BLaER1 treated with 17β-estradiol and CSF1 and Interleukin-3, amounts not matched to agents 10 nM and 100 nM (cell line): Measurements from ENCODE around the gene CYB5RL.
"Not testable (repeated sequence)": the region's sequence is repeated elsewhere in the genome, so short reads cannot be mapped to it uniquely, and the experiment has no call there.

Experiments
- H3K27ac ChIP-seq, 11 experiments: shearing (Covaris generic); formaldehyde crosslinking; 2 replicates each; pipeline ENCODE4 v1.8.1; 2022
- H3K27me3 ChIP-seq, 11 experiments: shearing (Covaris generic); formaldehyde crosslinking; 2 replicates each; pipeline ENCODE4 v1.8.1; 2022
- H3K36me3 ChIP-seq, 11 experiments: shearing (Covaris generic); formaldehyde crosslinking; 2 replicates each; pipeline ENCODE4 v1.8.1; 2022
- H3K4me1 ChIP-seq, 10 experiments: shearing (Covaris generic); formaldehyde crosslinking; 2 replicates each; pipeline ENCODE4 v1.8.1; 2022
- H3K4me2 ChIP-seq, 11 experiments: shearing (Covaris generic); formaldehyde crosslinking; 2 replicates each; pipeline ENCODE4 v1.8.1; 2022
- H3K4me3 ChIP-seq, 10 experiments: shearing (Covaris generic); formaldehyde crosslinking; 2 replicates each; pipeline ENCODE4 v1.8.1; 2022
- H3K9ac ChIP-seq, 11 experiments: shearing (Covaris generic); formaldehyde crosslinking; 2 replicates each; pipeline ENCODE4 v1.8.1; 2022
- H3K9me3 ChIP-seq, 11 experiments: shearing (Covaris generic); formaldehyde crosslinking; replicated peaks in 1 of 11; 2 replicates each; pipeline ENCODE4 v1.8.1; 2022
- H4K20me1 ChIP-seq, 11 experiments: shearing (Covaris generic); formaldehyde crosslinking; 2 replicates each; pipeline ENCODE4 v1.8.1; 2022
- Cebpa-rat ChIP-seq, 11 experiments: shearing (Covaris generic); IDR thresholded peaks; 2 replicates each; pipeline ENCODE4 v1.8.1; 2022

Gene CYB5RL

GRCh38 chr1:54240741-54241335 is 41.0 kb upstream of the CYB5RL start:
- H3K4me3 ChIP-seq, result no peak overlapping the region
- no peaks in the 10 kb centered on the region for H3K9me3 ChIP-seq
- no peak for TF ChIP-seq Cebpa-rat (IDR thresholded peaks at IDR 0.05)
- H3K4me1 ChIP-seq, result peaks cover 9 to 52% (median 28%) of the 10 kb centered on the region in 10 experiments
- peak overlapping the region in 5 of 11 experiments; percentile 19 to 58 (median 54); a peak in 5 of 22 replicates for H3K27ac ChIP-seq
- H3K9ac ChIP-seq, result no peak overlapping the region
- no peaks in the 10 kb centered on the region for H3K27me3 ChIP-seq
- peaks cover 28 to 94% (median 87%) of the 10 kb centered on the region in 11 experiments for H3K36me3 ChIP-seq
- H4K20me1 ChIP-seq, result peaks cover 0 to 14% (median 0%) of the 10 kb centered on the region in 11 experiments; a peak in 2 of 22 replicates
- H3K4me2 ChIP-seq, result no peak overlapping the region; a peak in 1 of 22 replicates

- Histone ChIP-seq H3K4me2 (peak overlapping the region in 5 of 11 experiments; percentile 2 to 74 (median 72); a peak in 9 of 22 replicates), H4K20me1 (peaks cover 0 to 1% (median 0%) of the 10 kb centered on the region in 11 experiments; a peak in 3 of 22 replicates), H3K27me3 (no peaks in the 10 kb centered on the region), H3K9ac (peak overlapping the region in 2 of 11 experiments; percentile 43 to 58; a peak in 3 of 22 replicates), H3K36me3 (peaks cover 28 to 84% (median 76%) of the 10 kb centered on the region in 11 experiments), H3K9me3 (no peaks in the 10 kb centered on the region), H3K27ac (peak overlapping the region in 8 of 11 experiments; percentile 25 to 85 (median 65); a peak in 12 of 22 replicates), H3K4me1 (peaks cover 19 to 64% (median 37%) of the 10 kb centered on the region in 10 experiments), H3K4me3 (no peak overlapping the region)
- no peak for TF ChIP-seq Cebpa-rat (IDR thresholded peaks at IDR 0.05)
These were observed 39.8 kb upstream of the CYB5RL start for GRCh38 chr1:54239631-54240031.

GRCh38 chr1:54239035-54239383 is 39.2 kb upstream of the CYB5RL start:
- no peaks in the 10 kb centered on the region for H3K27me3 ChIP-seq
- peak overlapping the region in 7 of 11 experiments; percentile 46 to 74 (median 65); a peak in 10 of 22 replicates for H3K4me2 ChIP-seq
- peak overlapping the region in 8 of 11 experiments; percentile 25 to 85 (median 65); a peak in 13 of 22 replicates for H3K27ac ChIP-seq
- H3K9me3 ChIP-seq, result no peaks in the 10 kb centered on the region
- H3K4me3 ChIP-seq, result no peak overlapping the region
- peaks cover 28 to 79% (median 72%) of the 10 kb centered on the region in 11 experiments for H3K36me3 ChIP-seq
- H3K4me1 ChIP-seq, result peaks cover 23 to 69% (median 42%) of the 10 kb centered on the region in 10 experiments
- H4K20me1 ChIP-seq, result no peaks in the 10 kb centered on the region; a peak in 2 of 22 replicates
- H3K9ac ChIP-seq, result peak overlapping the region in 6 of 11 experiments; percentile 31 to 58 (median 50); a peak in 8 of 22 replicates
- TF ChIP-seq Cebpa-rat (IDR thresholded peaks at IDR 0.05), result no peak

- Histone ChIP-seq H4K20me1 (no peaks in the 10 kb centered on the region; a peak in 2 of 22 replicates), H3K36me3 (peaks cover 28 to 73% (median 68%) of the 10 kb centered on the region in 11 experiments)
- peak in 7 of 11 experiments; percentile 19 to 82 (median 60); a peak in 10 of 22 replicates for TF ChIP-seq Cebpa-rat (IDR thresholded peaks at IDR 0.05)
These were observed 38.7 kb upstream of the CYB5RL start for GRCh38 chr1:54238353-54239034.

GRCh38 chr1:54237586-54237985 is 37.8 kb upstream of the CYB5RL start:
- no peak overlapping the region for H3K4me3 ChIP-seq
- TF ChIP-seq Cebpa-rat (IDR thresholded peaks at IDR 0.05), result no peak
- H3K9me3 ChIP-seq, result peaks cover 0 to 8% (median 0%) of the 10 kb centered on the region in 11 experiments; a peak in 5 of 22 replicates
- H3K27me3 ChIP-seq, result no peaks in the 10 kb centered on the region
- peaks cover 23 to 64% (median 59%) of the 10 kb centered on the region in 11 experiments for H3K36me3 ChIP-seq
- peak overlapping the region in 1 of 11 experiments; percentile 16; a peak in 1 of 22 replicates for H3K9ac ChIP-seq
- peak overlapping the region in 4 of 11 experiments; percentile 51 to 74 (median 72); a peak in 6 of 22 replicates for H3K4me2 ChIP-seq
- peak overlapping the region in 7 of 11 experiments; percentile 54 to 85 (median 66); a peak in 12 of 22 replicates for H3K27ac ChIP-seq
- peaks cover 23 to 68% (median 42%) of the 10 kb centered on the region in 10 experiments for H3K4me1 ChIP-seq
- H4K20me1 ChIP-seq, result no peaks in the 10 kb centered on the region; a peak in 2 of 22 replicates

More at GRCh38 chr1:54238353-54239034, 38.7 kb upstream of the CYB5RL start:
- Histone ChIP-seq H3K27me3 (no peaks in the 10 kb centered on the region), H3K4me3 (no peak overlapping the region), H3K9me3 (no peaks in the 10 kb centered on the region), H3K9ac (peak overlapping the region in 6 of 11 experiments; percentile 31 to 58 (median 50); a peak in 8 of 22 replicates), H3K4me1 (peaks cover 23 to 69% (median 42%) of the 10 kb centered on the region in 10 experiments), H3K4me2 (peak overlapping the region in 7 of 11 experiments; percentile 46 to 74 (median 65); a peak in 12 of 22 replicates), H3K27ac (peak overlapping the region in 8 of 11 experiments; percentile 40 to 85 (median 65); a peak in 15 of 22 replicates)

- H3K4me1 ChIP-seq, result peaks cover 41 to 69% (median 56%) of the 10 kb centered on the region in 10 experiments
- H4K20me1 ChIP-seq, result peaks cover 0 to 7% (median 0%) of the 10 kb centered on the region in 11 experiments; a peak in 4 of 22 replicates
- no peak for TF ChIP-seq Cebpa-rat (IDR thresholded peaks at IDR 0.05)
- no peak overlapping the region for H3K4me3 ChIP-seq
- peaks cover 0 to 14% (median 0%) of the 10 kb centered on the region in 11 experiments; a peak in 6 of 22 replicates for H3K9me3 ChIP-seq
- peak overlapping the region in 10 of 11 experiments; percentile 6 to 66 (median 54); a peak in 16 of 22 replicates for H3K4me2 ChIP-seq
- H3K9ac ChIP-seq, result peak overlapping the region in 2 of 11 experiments; percentile 29 to 33; a peak in 1 of 22 replicates
- H3K27me3 ChIP-seq, result no peaks in the 10 kb centered on the region
- peaks cover 23 to 45% (median 34%) of the 10 kb centered on the region in 11 experiments for H3K36me3 ChIP-seq
- H3K27ac ChIP-seq, result peak overlapping the region in 7 of 11 experiments; percentile 31 to 58 (median 48); a peak in 12 of 22 replicates
These were observed 34.5 kb upstream of the CYB5RL start for GRCh38 chr1:54234284-54234683.

- H3K9ac ChIP-seq, H3K27me3 ChIP-seq, H3K27ac ChIP-seq, H3K4me3 ChIP-seq, H3K4me2 ChIP-seq: not testable (repeated sequence)
- H3K4me1 ChIP-seq, result peaks cover 47 to 69% (median 61%) of the 10 kb centered on the region in 10 experiments
- H4K20me1 ChIP-seq, result peaks cover 0 to 18% (median 0%) of the 10 kb centered on the region in 11 experiments; a peak in 6 of 22 replicates
- peaks cover 0 to 14% (median 0%) of the 10 kb centered on the region in 11 experiments; a peak in 6 of 22 replicates for H3K9me3 ChIP-seq
- peaks cover 20 to 43% (median 30%) of the 10 kb centered on the region in 11 experiments; a peak in 21 of 22 replicates for H3K36me3 ChIP-seq
These were observed 33.4 kb upstream of the CYB5RL start for GRCh38 chr1:54233196-54233595.
